BE2C (cell line): Measurements from ENCODE around the gene OPCML.

Experiments
- DNase-seq: peaks from one replicate; pipeline ENCODE4 v3.0.0-alpha.2; 2020
- H3K27me3 ChIP-seq: fragments of 250-450 bp; sonication (Bioruptor Pico); 2 replicates; pipeline ENCODE4 v1.5.1; 2020; ENCODE audit warnings: mild to moderate bottlenecking
- H3K36me3 ChIP-seq: fragments of 250-450 bp; sonication (Bioruptor Pico); 2 replicates; pipeline ENCODE4 v1.5.1; 2020; ENCODE audit warnings: mild to moderate bottlenecking
- H3K4me1 ChIP-seq: fragments of 250-450 bp; sonication (Bioruptor Pico); 2 replicates; pipeline ENCODE4 v1.5.1; 2020
- H3K4me3 ChIP-seq: 2 replicates; pipeline ENCODE4 v1.5.1; 2011; ENCODE audit warnings: low read depth, low read length
- H3K9me3 ChIP-seq: fragments of 250-450 bp; sonication (Bioruptor Pico); 2 replicates; pipeline ENCODE4 v1.5.1; 2020
- CTCF ChIP-seq: IDR thresholded peaks from 2 replicates; pipeline ENCODE4 v1.5.1; 2012; ENCODE audit warnings: mild to moderate bottlenecking, low read depth, low read length

The OPCML gene

DNA sequence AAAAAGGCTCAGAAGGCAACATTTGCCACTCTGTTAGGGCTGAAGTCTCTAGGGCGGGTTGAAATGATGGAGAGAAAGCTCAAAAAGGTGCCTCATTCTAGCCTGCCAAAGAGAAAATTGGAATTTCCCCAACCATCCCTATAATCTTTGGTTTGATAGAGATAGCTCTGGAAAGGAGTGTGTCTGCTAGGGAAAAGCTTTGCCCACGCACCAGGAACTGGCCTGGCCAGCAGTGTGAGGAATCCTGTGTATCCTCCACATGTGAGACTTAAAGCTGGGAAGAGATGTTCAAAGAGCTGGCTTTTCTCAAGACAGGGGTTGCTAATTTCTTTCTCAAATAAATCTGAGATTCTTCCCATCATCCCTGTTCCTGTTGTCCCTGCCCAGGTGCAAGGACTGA is 193.7 kb downstream of the OPCML start:
- no peaks in the 10 kb centered on the region for H3K9me3 ChIP-seq
- H3K4me1 ChIP-seq, result no peaks in the 10 kb centered on the region
- H3K27me3 ChIP-seq, result no peaks in the 10 kb centered on the region
- no peaks in the 10 kb centered on the region for H3K36me3 ChIP-seq
- DNase-seq, result no peak
- H3K4me3 ChIP-seq, result no peak overlapping the region
- TF ChIP-seq CTCF, result no peak

- Histone ChIP-seq H3K4me1 (no peaks in the 10 kb centered on the region), H3K36me3 (no peaks in the 10 kb centered on the region), H3K27me3 (no peaks in the 10 kb centered on the region), H3K4me3 (no peak overlapping the region), H3K9me3 (no peaks in the 10 kb centered on the region)
- no peak for TF ChIP-seq CTCF
- DNase-seq, result no peak
These were observed 194.3 kb downstream of the OPCML start for GRCh38 chr11:133337951-133338418.

DNA sequence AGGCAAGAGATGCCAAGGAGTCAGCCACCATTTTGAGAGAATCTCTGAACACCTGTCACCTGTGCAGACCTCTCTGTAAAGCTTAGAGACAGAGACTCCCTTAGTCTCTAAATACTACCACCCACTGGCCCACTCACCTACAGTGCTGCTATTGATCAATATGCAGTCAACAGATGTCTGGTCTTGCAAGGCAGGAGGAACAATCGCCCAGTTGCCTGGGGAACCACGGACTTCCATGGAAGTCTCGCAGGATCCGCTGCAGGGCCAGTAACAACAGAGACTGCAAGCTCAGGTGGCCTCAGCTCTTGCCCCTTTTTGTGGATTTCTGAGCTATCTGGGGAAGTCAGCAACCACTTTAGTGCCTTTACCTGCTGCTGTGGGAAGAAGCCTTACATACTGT is 195.1 kb downstream of the OPCML start:
- H3K4me1 ChIP-seq, result no peaks in the 10 kb centered on the region
- no peak for DNase-seq
- no peaks in the 10 kb centered on the region for H3K9me3 ChIP-seq
- no peaks in the 10 kb centered on the region for H3K27me3 ChIP-seq
- no peak for TF ChIP-seq CTCF
- no peaks in the 10 kb centered on the region for H3K36me3 ChIP-seq
- H3K4me3 ChIP-seq, result no peak overlapping the region

GRCh38 chr11:133331031-133331430 is 201.3 kb downstream of the OPCML start:
- H3K36me3 ChIP-seq, result no peaks in the 10 kb centered on the region
- no peak for TF ChIP-seq CTCF
- no peaks in the 10 kb centered on the region for H3K4me1 ChIP-seq
- no peak for DNase-seq
- no peaks in the 10 kb centered on the region for H3K9me3 ChIP-seq
- no peaks in the 10 kb centered on the region for H3K27me3 ChIP-seq
- no peak overlapping the region for H3K4me3 ChIP-seq

DNA sequence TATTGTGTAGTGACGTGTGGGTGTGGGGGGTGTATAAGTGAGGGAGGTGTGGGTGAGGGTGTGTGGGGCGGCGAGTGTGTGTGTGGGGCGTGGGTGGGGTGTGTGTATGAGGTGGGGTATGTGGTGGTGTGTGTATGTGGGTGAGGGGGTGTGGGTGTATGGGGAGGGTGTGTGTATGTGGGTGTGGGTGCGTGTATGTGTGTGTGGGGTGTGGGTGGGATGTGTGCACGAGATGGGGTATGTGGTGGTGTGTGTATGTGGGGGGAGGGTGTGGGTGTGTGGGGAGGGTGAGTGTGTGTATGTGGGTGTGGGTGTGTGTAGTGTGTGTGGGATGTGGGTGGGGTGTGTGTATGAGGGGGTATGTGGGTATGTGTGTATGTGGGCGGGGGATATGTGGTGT is 205.5 kb downstream of the OPCML start:
- H3K4me1 ChIP-seq, result no peaks in the 10 kb centered on the region

GRCh38 chr11:133326332-133326731 is 206.0 kb downstream of the OPCML start:
- Histone ChIP-seq H3K9me3 (no peaks in the 10 kb centered on the region), H3K4me1 (no peaks in the 10 kb centered on the region), H3K27me3 (no peaks in the 10 kb centered on the region), H3K4me3 (no peak overlapping the region), H3K36me3 (no peaks in the 10 kb centered on the region)
- DNase-seq, result no peak
- TF ChIP-seq CTCF, result no peak

More for the DNA sequence above, 205.5 kb downstream of the OPCML start:
- Histone ChIP-seq H3K36me3 (no peaks in the 10 kb centered on the region), H3K27me3 (no peaks in the 10 kb centered on the region), H3K9me3 (no peaks in the 10 kb centered on the region), H3K4me3 (no peak overlapping the region)
- TF ChIP-seq CTCF, result no peak
- DNase-seq, result no peak
